ENCODE results near the gene SPNS2. TPM values are rescaled to one million over a fixed set of nuclear protein-coding genes. Genes with fewer than 3 reads are reported as not detected.

SPNS2 gene
- total and polyA plus RNA-seq, 10 of the 15 experiments (the other 5 are each of a cell fraction or from before 2014, with no cell fraction given) = 0.04 to 1.1 (median 0.23) TPM; not detected in 2

GRCh38 chr17:4516735-4517134, 18.1 kb downstream of the SPNS2 start:
- no peaks in the 10 kb centered on the region for H4K20me1 ChIP-seq (ENCODE audit: control insufficient read depth, insufficient read depth)
- SMC1A ChIA-PET (ENCODE audit: uncharacterized antibody, unreplicated experiment) = no interaction called here
- no peak for ATAC-seq
- BruUV-seq (replicated peaks) = no TSS peak
- no peaks in the 10 kb centered on the region for H3K36me3 ChIP-seq (ENCODE audit: control insufficient read depth in 2 of 2, insufficient read depth in 2 of 2, low read length in 1 of 2)
- no peak overlapping the region for H3K4me3 ChIP-seq
- no peaks in the 10 kb centered on the region; the same call in 2 of the 3 replicates for H3K9me3 ChIP-seq (replicated peaks; ENCODE audit: control insufficient read depth, insufficient read depth, low read length)
- CTCF ChIA-PET = interaction anchor here (0.6 to 1.4 kb wide), 4 partner anchors 78 to 317 kb away, joined by 3 to 7 read pairs (median 4); no protein-coding TSS in a partner anchor
- H3K9ac ChIP-seq (ENCODE audit: control insufficient read depth, insufficient read depth, low read length) = no peak overlapping the region
- no peaks in the 10 kb centered on the region for H3K27me3 ChIP-seq (replicated peaks in 1 of 2; ENCODE audit: control insufficient read depth in 2 of 2, insufficient read depth in 2 of 2, low read length in 1 of 2)
- RAD21 ChIA-PET (ENCODE audit: unreplicated experiment) = no interaction called here
- FAIRE-seq = no peak
- DNase-seq (ENCODE audit: low read depth, low spot score) = no peak
- TF ChIP-seq SUPT20H (IDR thresholded peaks at IDR 0.05; ENCODE audit: borderline replicate concordance, control insufficient read depth, low read depth, low read length) (no peak), SMAD5 (IDR thresholded peaks at IDR 0.05; ENCODE audit: low read depth) (no peak), RELB (IDR thresholded peaks at IDR 0.05; ENCODE audit: low read depth) (no peak), NFIC (IDR thresholded peaks at IDR 0.05; ENCODE audit: low read depth, low read length) (no peak), RAD51 (IDR thresholded peaks at IDR 0.05) (no peak), MTA3 (IDR thresholded peaks at IDR 0.05; ENCODE audit: borderline replicate concordance, low read length) (no peak), BHLHE40 (IDR thresholded peaks at IDR 0.05; ENCODE audit: borderline replicate concordance in 1 of 2, low read depth in 2 of 2, low read length in 1 of 2) (no peak), SIX5 (IDR thresholded peaks at IDR 0.05; ENCODE audit: low read depth, low read length, severe bottlenecking) (no peak), REST (IDR thresholded peaks at IDR 0.05; ENCODE audit: low read depth, low read length) (no peak), EZH2 (IDR thresholded peaks at IDR 0.05; ENCODE audit: borderline replicate concordance, control insufficient read depth, low read depth, low read length) (no peak), NFYB (IDR thresholded peaks at IDR 0.05; ENCODE audit: insufficient read depth, low read depth, low read length) (no peak), EED (IDR thresholded peaks at IDR 0.05; ENCODE audit: low read depth) (no peak), NR2C2 (IDR thresholded peaks at IDR 0.05; ENCODE audit: borderline replicate concordance, control insufficient read depth, insufficient read length, low read depth) (no peak), GATAD2B (conservative IDR thresholded peaks at IDR 0.05; ENCODE audit: low read depth) (no peak), ATF2 (IDR thresholded peaks at IDR 0.05; ENCODE audit: low read length) (no peak), POU2F2 (IDR thresholded peaks at IDR 0.05; ENCODE audit: borderline replicate concordance, low read depth, low read length) (no peak), CREM (IDR thresholded peaks at IDR 0.05; ENCODE audit: low read depth) (no peak), SMC3 (IDR thresholded peaks at IDR 0.05; ENCODE audit: borderline replicate concordance, low read length) (no peak)
- in situ Hi-C loops (cut with MboI) = no loop called here
- H3K4me2 ChIP-seq (ENCODE audit: control insufficient read depth, insufficient read depth) = no peak overlapping the region
- WGBS (ENCODE audit: insufficient coverage, insufficient replicate concordance, low lambda C conversion rate, missing lambda C conversion rate) = 83% methylated on average over 11 of the region's 11 CpGs
- H3K4me1 ChIP-seq (ENCODE audit: control insufficient read depth, insufficient read depth, low read length) = peaks cover 9% of the 10 kb centered on the region
- intact Hi-C loops (cut with micrococcal nuclease; ENCODE audit: unreplicated experiment) = no loop called here
- H3K79me2 ChIP-seq (ENCODE audit: control insufficient read depth, insufficient read depth, low read length) = no peaks in the 10 kb centered on the region
- POLR2A ChIA-PET = interaction anchor here (0.6 kb wide), 1 partner anchor 373 kb away, joined by 4 read pairs; no protein-coding TSS in a partner anchor
- H3K27ac ChIP-seq (ENCODE audit: control insufficient read depth, insufficient read depth) = no peak overlapping the region
- no peak overlapping the region for H2AFZ ChIP-seq (ENCODE audit: control insufficient read depth, low read depth, low read length)
